Panc1 (cell line): ENCODE results near the gene SULT6B1. TPM values are rescaled to one million over a fixed set of nuclear protein-coding genes. Genes with fewer than 3 reads are reported as not detected.

Experiments
- ATAC-seq: fragments of 200-7000 bp; cut with Tn5 transposase; 2 replicates; pipeline ENCODE4 v1.9.1; 2020; ENCODE audit warnings: mild to moderate bottlenecking, moderate library complexity
- BruUV-seq: library from RNA; stranded (reverse); fragments of 400-500 nt; replicated peaks from 2 replicates; lab custom pipeline; 2021; lab: Mats Ljungman, UMichigan
- CTCF ChIA-PET: fragments of 300-600 bp; sonication (Branson Sonifier 250); formaldehyde crosslinking; loops from one replicate; lab custom pipeline; 2022; ENCODE audit warnings: antibody characterized with exemption; lab: Charles Lee
- POLR2A ChIA-PET: fragments of 300-600 bp; sonication (Branson Sonifier 250); formaldehyde crosslinking; loops from one replicate; lab custom pipeline; 2022; ENCODE audit warnings: antibody characterized with exemption; lab: Charles Lee
- DNase-seq: peaks from one replicate; pipeline ENCODE4 v3.0.0-alpha.2; 2010; ENCODE audit warnings: low read depth, low spot score
- H3K27ac ChIP-seq: 2 replicates; pipeline ENCODE4 v1.5.1; 2011; ENCODE audit warnings: mild to moderate bottlenecking, low read length, inconsistent platforms
- H3K27me3 ChIP-seq: fragments of 200-500 bp; sonication (Bioruptor generic); 2 replicates; pipeline ENCODE4 v1.6.0; 2014; ENCODE audit warnings: low read length, inconsistent platforms; ENCODE audit not compliant: control insufficient read depth, insufficient read depth
- H3K36me3 ChIP-seq: fragments of 200-500 bp; sonication (Bioruptor generic); 2 replicates; pipeline ENCODE4 v1.5.1; 2014; ENCODE audit warnings: inconsistent platforms, mild to moderate bottlenecking, low read length, moderate library complexity; ENCODE audit not compliant: control insufficient read depth, insufficient read depth
- H3K4me1 ChIP-seq: 2 replicates; pipeline ENCODE4 v1.5.1; 2011; ENCODE audit warnings: inconsistent platforms, mild to moderate bottlenecking, low read length, moderate library complexity; ENCODE audit not compliant: control insufficient read depth, insufficient read depth
- H3K4me3 ChIP-seq, 2 experiments: 2 replicates each; pipeline ENCODE4 v1.5.1; 2011 to 2012; ENCODE audit warnings: low read depth in 2 of 2, low read length in 2 of 2, mild to moderate bottlenecking in 2 of 2, inconsistent platforms in 1 of 2, moderate library complexity in 1 of 2
- H3K9me3 ChIP-seq: fragments of 200-500 bp; sonication (Bioruptor generic); 2 replicates; pipeline ENCODE4 v1.5.1; 2014; ENCODE audit warnings: low read depth, mild to moderate bottlenecking, inconsistent platforms, low read length, moderate library complexity; ENCODE audit not compliant: control insufficient read depth, insufficient read depth
- CTCF ChIP-seq: fragments of 450-650 bp; IDR thresholded peaks from 2 replicates; pipeline ENCODE4 v1.5.1; 2017; ENCODE audit warnings: mild to moderate bottlenecking
- POLR2AphosphoS5 ChIP-seq: IDR thresholded peaks from 2 replicates; pipeline ENCODE4 v1.6.1; 2012; ENCODE audit warnings: mild to moderate bottlenecking, low read depth, low read length, moderate library complexity
- REST ChIP-seq, 2 experiments: IDR thresholded peaks; 2 replicates each; pipeline ENCODE4 v1.6.1; 2011 to 2012; ENCODE audit warnings: low read depth in 2 of 2, control low read depth in 1 of 2, low read length in 1 of 2, mild to moderate bottlenecking in 1 of 2, moderate library complexity in 1 of 2; ENCODE audit not compliant: insufficient read depth in 1 of 2
- SIN3A ChIP-seq: IDR thresholded peaks from 2 replicates; pipeline ENCODE4 v1.6.1; 2012; ENCODE audit warnings: low read depth, mild to moderate bottlenecking, low read length, moderate library complexity, borderline replicate concordance; ENCODE audit not compliant: insufficient read depth
- TCF7L2 ChIP-seq: IDR thresholded peaks from 2 replicates; pipeline ENCODE4 v1.6.1; 2011; ENCODE audit warnings: mild to moderate bottlenecking, low read depth, low read length, inconsistent platforms
- in situ Hi-C: cut with HindIII; loops from 2 replicates; pipeline ENCODE4 v1.10.0; 2016; ENCODE audit warnings: low sequenced_read_pairs, low pct_unique_long_range_greater_than_20kb
- intact Hi-C: fragments of 100-400 bp; cut with micrococcal nuclease; formaldehyde crosslinking; loops from one replicate; pipeline ENCODE4 v1.10.0; 2022; ENCODE audit not compliant: unreplicated experiment
- total RNA-seq: library from RNA; stranded (reverse); gene quantifications from one replicate; pipeline ENCODE4 v1.2.1, GENCODE V29; 2021; ENCODE audit not compliant: unreplicated experiment

Gene SULT6B1
- total RNA-seq, 1 experiment from 2014 or later: not detected

- Histone ChIP-seq H3K4me3 (peak overlapping the region in 1 of 2 experiments; percentile 24; a peak in 2 of 4 replicates), H3K27me3 (no peaks in the 10 kb centered on the region), H3K4me1 (no peaks in the 10 kb centered on the region), H3K36me3 (no peaks in the 10 kb centered on the region), H3K27ac (no peak overlapping the region), H3K9me3 (peaks cover 9% of the 10 kb centered on the region; the same call in 1 of the 2 replicates)
- ChIA-PET CTCF (interaction anchor here (0.7 kb wide), 1 partner anchor 845 kb away, joined by 3 read pairs; no protein-coding TSS in a partner anchor), POLR2A (interaction anchor here (0.7 kb wide), 1 partner anchor 63 kb away, joined by 3 read pairs; no protein-coding TSS in a partner anchor)
- DNase-seq (peak; percentile 45), ATAC-seq (peak; percentile 98)
- in situ Hi-C loops: no loop called here
- intact Hi-C loops: loop anchor here (10.0 kb wide), 1 partner anchor 66 kb away; the partner anchor contains the start of genes CEBPZ and NDUFAF7
- BruUV-seq: no TSS peak
- TF ChIP-seq CTCF: peak; percentile 89
- TF ChIP-seq SIN3A: no peak
These were observed 20.1 kb downstream of the SULT6B1 start for GRCh38 chr2:37168217-37168981.

GRCh38 chr2:37167636-37168180 is 20.8 kb downstream of the SULT6B1 start:
- in situ Hi-C loops: no loop called here
- Histone ChIP-seq H3K4me3 (peak overlapping the region in 1 of 2 experiments; percentile 24; a peak in 1 of 4 replicates), H3K27me3 (no peaks in the 10 kb centered on the region), H3K9me3 (peaks cover 9% of the 10 kb centered on the region; the same call in 1 of the 2 replicates), H3K27ac (no peak overlapping the region), H3K36me3 (no peaks in the 10 kb centered on the region), H3K4me1 (no peaks in the 10 kb centered on the region)
- TF ChIP-seq CTCF: no peak
- no peak for TF ChIP-seq TCF7L2
- TF ChIP-seq POLR2AphosphoS5: no peak
- no peak for TF ChIP-seq SIN3A
- no peak for TF ChIP-seq REST (IDR thresholded peaks at IDR 0.05; ENCODE audit: insufficient read depth in 1 of 2, low read depth in 2 of 2, low read length in 1 of 2)
- no peak for ATAC-seq
- no TSS peak for BruUV-seq
- intact Hi-C loops: loop anchor here (10.0 kb wide), 1 partner anchor 67 kb away; the partner anchor contains the start of genes CEBPZ and NDUFAF7
- CTCF ChIA-PET: no interaction called here
- DNase-seq: no peak
- POLR2A ChIA-PET: interaction anchor here (0.7 kb wide), 1 partner anchor 64 kb away, joined by 3 read pairs; no protein-coding TSS in a partner anchor
